A549 (cell line): ENCODE results near the gene ADGRG1.

Source experiments
- CTCF ChIP-seq: fragments of >200 bp; sonication (Bioruptor Twin); formaldehyde crosslinking; IDR thresholded peaks from 3 replicates; pipeline ENCODE4 v1.5.1; 2016
- EHF ChIP-seq: fragments of 250-450 bp; sonication (Bioruptor Pico); IDR thresholded peaks from 2 replicates; pipeline ENCODE4 v1.5.0; 2020; ENCODE audit warnings: mild to moderate bottlenecking
- HOXB13 ChIP-seq: fragments of 250-450 bp; sonication (Bioruptor Pico); IDR thresholded peaks from 2 replicates; pipeline ENCODE4 v1.5.0; 2020; ENCODE audit warnings: low read depth, mild to moderate bottlenecking, moderate library complexity
- KDM5A ChIP-seq: fragments of 200-600 bp; sonication (generic); IDR thresholded peaks from 2 replicates; pipeline ENCODE4 v1.6.1; 2016; ENCODE audit warnings: antibody characterized with exemption, mild to moderate bottlenecking

GRCh38 chr16:57683636-57684545, 55.5 kb downstream of the ADGRG1 start:
- TF ChIP-seq KDM5A, result no peak
- no peak for TF ChIP-seq CTCF
- no peak for TF ChIP-seq HOXB13
- TF ChIP-seq EHF (CRISPR knock-in tag), result no peak
